SK-N-MC (cell line): ENCODE results near the gene CCDC13.

ENCODE experiments used
- EZH2 ChIP-seq: fragments of 200-600 bp; sonication (generic); IDR thresholded peaks from one replicate; pipeline ENCODE4 v1.6.1; 2017; ENCODE audit warnings: antibody characterized with exemption
- POLR2AphosphoS5 ChIP-seq: IDR thresholded peaks from 2 replicates; pipeline ENCODE4 v1.6.1; 2012; ENCODE audit warnings: mild to moderate bottlenecking, low read depth, low read length, borderline replicate concordance

GRCh38 chr3:42756681-42757213 is 16.3 kb downstream of the CCDC13 start:
- TF ChIP-seq POLR2AphosphoS5, result no peak
- no peak for TF ChIP-seq EZH2
